Hepatocyte (in vitro differentiated cells): Measurements from ENCODE around the gene NUP62.

Experiments
- EZH2 ChIP-seq: fragments of 200-600 bp; sonication (generic); IDR thresholded peaks from 2 replicates; pipeline ENCODE4 v1.6.1; 2016; ENCODE audit warnings: antibody characterized with exemption, mild to moderate bottlenecking, borderline replicate concordance
- EZH2phosphoT487 ChIP-seq: fragments of 200-600 bp; sonication (generic); IDR thresholded peaks from one replicate; pipeline ENCODE4 v1.6.1; 2018; ENCODE audit warnings: antibody characterized with exemption, mild to moderate bottlenecking, low read depth, moderate library complexity; ENCODE audit not compliant: unreplicated experiment, severe bottlenecking
- TF ChIP-seq, protein P1 (sequence below): fragments of 200-600 bp; sonication (generic); IDR thresholded peaks from 2 replicates; pipeline ENCODE4 v1.5.1; 2016; ENCODE audit warnings: antibody characterized with exemption, mild to moderate bottlenecking; ENCODE audit not compliant: poor library complexity

- TF ChIP-seq, protein P1, sequence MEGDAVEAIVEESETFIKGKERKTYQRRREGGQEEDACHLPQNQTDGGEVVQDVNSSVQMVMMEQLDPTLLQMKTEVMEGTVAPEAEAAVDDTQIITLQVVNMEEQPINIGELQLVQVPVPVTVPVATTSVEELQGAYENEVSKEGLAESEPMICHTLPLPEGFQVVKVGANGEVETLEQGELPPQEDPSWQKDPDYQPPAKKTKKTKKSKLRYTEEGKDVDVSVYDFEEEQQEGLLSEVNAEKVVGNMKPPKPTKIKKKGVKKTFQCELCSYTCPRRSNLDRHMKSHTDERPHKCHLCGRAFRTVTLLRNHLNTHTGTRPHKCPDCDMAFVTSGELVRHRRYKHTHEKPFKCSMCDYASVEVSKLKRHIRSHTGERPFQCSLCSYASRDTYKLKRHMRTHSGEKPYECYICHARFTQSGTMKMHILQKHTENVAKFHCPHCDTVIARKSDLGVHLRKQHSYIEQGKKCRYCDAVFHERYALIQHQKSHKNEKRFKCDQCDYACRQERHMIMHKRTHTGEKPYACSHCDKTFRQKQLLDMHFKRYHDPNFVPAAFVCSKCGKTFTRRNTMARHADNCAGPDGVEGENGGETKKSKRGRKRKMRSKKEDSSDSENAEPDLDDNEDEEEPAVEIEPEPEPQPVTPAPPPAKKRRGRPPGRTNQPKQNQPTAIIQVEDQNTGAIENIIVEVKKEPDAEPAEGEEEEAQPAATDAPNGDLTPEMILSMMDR: no peak
- no peak for TF ChIP-seq EZH2phosphoT487
- TF ChIP-seq EZH2: no peak
Measured at GRCh38 chr19:49881672-49882394, 47.5 kb downstream of the NUP62 start.
